PC-9 (cell line): ENCODE measurements around the gene SLC7A5.
"Not testable (repeated sequence)": the region's sequence is repeated elsewhere in the genome, so short reads cannot be mapped to it uniquely, and the experiment has no call there.

Source experiments
- CTCF ChIP-seq: fragments of 200-600 bp; sonication (generic); conservative IDR thresholded peaks from 2 replicates; pipeline ENCODE4 v1.6.1; 2017; ENCODE audit warnings: mixed run types, antibody characterized with exemption, mild to moderate bottlenecking, moderate library complexity
- EZH2 ChIP-seq: fragments of 200-600 bp; sonication (generic); IDR thresholded peaks from 2 replicates; pipeline ENCODE4 v1.8.0; 2017; ENCODE audit warnings: antibody characterized with exemption, low read depth

GRCh38 chr16:87909203-87909935 lies 40.1 kb upstream of the SLC7A5 start:
- peak; percentile 93 for TF ChIP-seq CTCF
- not testable (repeated sequence) for TF ChIP-seq EZH2
